HUES6 (cell line): ENCODE data around the gene ERRFI1.

ENCODE experiments used
- H3K27ac ChIP-seq: 2 replicates; pipeline ENCODE4 v1.7.0; 2013; ENCODE audit warnings: low read depth, mild to moderate bottlenecking, low read length, inconsistent platforms
- H3K27me3 ChIP-seq: 2 replicates; pipeline ENCODE4 v1.6.1; 2013; ENCODE audit warnings: low read length; ENCODE audit not compliant: control insufficient read depth, insufficient read depth
- H3K36me3 ChIP-seq: 2 replicates; pipeline ENCODE4 v1.6.1; 2013; ENCODE audit warnings: low read length; ENCODE audit not compliant: control insufficient read depth, insufficient read depth
- H3K4me1 ChIP-seq: 2 replicates; pipeline ENCODE4 v1.6.1; 2013; ENCODE audit warnings: low read length; ENCODE audit not compliant: control insufficient read depth, insufficient read depth
- H3K4me3 ChIP-seq: 2 replicates; pipeline ENCODE4 v1.5.1; 2013; ENCODE audit warnings: low read depth, low read length
- H3K9ac ChIP-seq: one replicate; pipeline ENCODE4 v1.6.1; 2013; ENCODE audit warnings: mild to moderate bottlenecking, low read length
- H3K9me3 ChIP-seq: 2 replicates; pipeline ENCODE4 v1.6.1; 2013; ENCODE audit warnings: low read depth, low read length; ENCODE audit not compliant: control insufficient read depth, insufficient read depth

The ERRFI1 gene

GRCh38 chr1:7994827-7995226, 31.3 kb downstream of the ERRFI1 start:
- 0 out of 2 replicates have a peak, but pooled peaks cover 2% of the 10 kb centered on the region for H3K9me3 ChIP-seq
- no peak overlapping the region for H3K4me3 ChIP-seq
- peaks cover 9% of the 10 kb centered on the region for H3K4me1 ChIP-seq
- peaks cover 8% of the 10 kb centered on the region for H3K36me3 ChIP-seq
- no peaks in the 10 kb centered on the region for H3K27me3 ChIP-seq
- no peak overlapping the region for H3K9ac ChIP-seq
- H3K27ac ChIP-seq = no peak overlapping the region

GRCh38 chr1:7993593-7994479, 32.3 kb downstream of the ERRFI1 start:
- H3K36me3 ChIP-seq = peaks cover 10% of the 10 kb centered on the region
- no peak overlapping the region for H3K9ac ChIP-seq
- H3K4me1 ChIP-seq = peaks cover 12% of the 10 kb centered on the region
- H3K9me3 ChIP-seq = 0 out of 2 replicates have a peak, but pooled peaks cover 2% of the 10 kb centered on the region
- no peak overlapping the region for H3K27ac ChIP-seq
- no peaks in the 10 kb centered on the region for H3K27me3 ChIP-seq
- no peak overlapping the region for H3K4me3 ChIP-seq

GRCh38 chr1:7992885-7993284, 33.2 kb downstream of the ERRFI1 start:
- Histone ChIP-seq H3K4me1 (peaks cover 12% of the 10 kb centered on the region), H3K4me3 (no peak overlapping the region), H3K9me3 (0 out of 2 replicates have a peak, but pooled peaks cover 2% of the 10 kb centered on the region), H3K27me3 (no peaks in the 10 kb centered on the region), H3K27ac (no peak overlapping the region), H3K36me3 (peaks cover 10% of the 10 kb centered on the region), H3K9ac (no peak overlapping the region)

- Histone ChIP-seq H3K4me3 (no peak overlapping the region), H3K27me3 (no peaks in the 10 kb centered on the region), H3K9ac (peak overlapping the region; percentile 12), H3K9me3 (no peaks in the 10 kb centered on the region), H3K4me1 (peaks cover 12% of the 10 kb centered on the region), H3K27ac (peak overlapping the region; percentile 76), H3K36me3 (peaks cover 10% of the 10 kb centered on the region)
These were observed 34.3 kb downstream of the ERRFI1 start for GRCh38 chr1:7991504-7992440.

- H3K27ac ChIP-seq = no peak overlapping the region
- H3K4me1 ChIP-seq = peaks cover 12% of the 10 kb centered on the region
- no peak overlapping the region for H3K4me3 ChIP-seq
- no peaks in the 10 kb centered on the region for H3K27me3 ChIP-seq
- H3K36me3 ChIP-seq = peaks cover 27% of the 10 kb centered on the region
- no peak overlapping the region for H3K9ac ChIP-seq
- no peaks in the 10 kb centered on the region for H3K9me3 ChIP-seq
These were observed 36.2 kb downstream of the ERRFI1 start for GRCh38 chr1:7989762-7990428.

GRCh38 chr1:7988576-7988975, 37.5 kb downstream of the ERRFI1 start:
- H3K36me3 ChIP-seq = peaks cover 40% of the 10 kb centered on the region
- H3K9ac ChIP-seq = no peak overlapping the region
- H3K27me3 ChIP-seq = no peaks in the 10 kb centered on the region
- H3K27ac ChIP-seq = no peak overlapping the region; the same call in 1 of the 2 replicates
- no peaks in the 10 kb centered on the region for H3K9me3 ChIP-seq
- H3K4me3 ChIP-seq = no peak overlapping the region
- H3K4me1 ChIP-seq = peaks cover 12% of the 10 kb centered on the region

- Histone ChIP-seq H3K36me3 (peaks cover 50% of the 10 kb centered on the region), H3K27ac (no peak overlapping the region), H3K9me3 (no peaks in the 10 kb centered on the region), H3K4me3 (no peak overlapping the region), H3K4me1 (peaks cover 17% of the 10 kb centered on the region), H3K9ac (no peak overlapping the region), H3K27me3 (no peaks in the 10 kb centered on the region)
These were observed 38.6 kb downstream of the ERRFI1 start for GRCh38 chr1:7987528-7987927.

- Histone ChIP-seq H3K4me3 (no peak overlapping the region), H3K9ac (no peak overlapping the region), H3K27me3 (no peaks in the 10 kb centered on the region), H3K36me3 (peaks cover 56% of the 10 kb centered on the region), H3K4me1 (peaks cover 10% of the 10 kb centered on the region), H3K27ac (no peak overlapping the region), H3K9me3 (no peaks in the 10 kb centered on the region)
These were observed 40.1 kb downstream of the ERRFI1 start for GRCh38 chr1:7985851-7986612.

- H3K9me3 ChIP-seq = no peaks in the 10 kb centered on the region
- H3K27me3 ChIP-seq = no peaks in the 10 kb centered on the region
- peaks cover 9% of the 10 kb centered on the region for H3K4me1 ChIP-seq
- H3K9ac ChIP-seq = no peak overlapping the region
- peaks cover 59% of the 10 kb centered on the region for H3K36me3 ChIP-seq
- H3K27ac ChIP-seq = no peak overlapping the region
- no peak overlapping the region for H3K4me3 ChIP-seq
These were observed 41.3 kb downstream of the ERRFI1 start for GRCh38 chr1:7984811-7985210.

- Histone ChIP-seq H3K9ac (peak overlapping the region; percentile 13), H3K27me3 (no peaks in the 10 kb centered on the region), H3K4me3 (no peak overlapping the region), H3K9me3 (no peaks in the 10 kb centered on the region), H3K36me3 (peaks cover 71% of the 10 kb centered on the region), H3K27ac (no peak overlapping the region), H3K4me1 (peaks cover 6% of the 10 kb centered on the region)
These were observed 42.9 kb downstream of the ERRFI1 start for GRCh38 chr1:7983086-7983778.
